ENCODE measurements around the gene KCNK1.

Gene KCNK1

GRCh38 chr1:233598891-233599541, 14.9 kb upstream of the KCNK1 start:
- H3K4me2 ChIP-seq (ENCODE audit: low read depth, low read length), result no peak overlapping the region
- H3K79me2 ChIP-seq (ENCODE audit: low read length), result no peaks in the 10 kb centered on the region
- TF ChIP-seq EZH2phosphoT487 (IDR thresholded peaks at IDR 0.05; ENCODE audit: low read length) (no peak), EZH2 (optimal IDR thresholded peaks at IDR 0.05; ENCODE audit: low read depth, low read length) (no peak)
- TF ChIP-seq, protein P1, sequence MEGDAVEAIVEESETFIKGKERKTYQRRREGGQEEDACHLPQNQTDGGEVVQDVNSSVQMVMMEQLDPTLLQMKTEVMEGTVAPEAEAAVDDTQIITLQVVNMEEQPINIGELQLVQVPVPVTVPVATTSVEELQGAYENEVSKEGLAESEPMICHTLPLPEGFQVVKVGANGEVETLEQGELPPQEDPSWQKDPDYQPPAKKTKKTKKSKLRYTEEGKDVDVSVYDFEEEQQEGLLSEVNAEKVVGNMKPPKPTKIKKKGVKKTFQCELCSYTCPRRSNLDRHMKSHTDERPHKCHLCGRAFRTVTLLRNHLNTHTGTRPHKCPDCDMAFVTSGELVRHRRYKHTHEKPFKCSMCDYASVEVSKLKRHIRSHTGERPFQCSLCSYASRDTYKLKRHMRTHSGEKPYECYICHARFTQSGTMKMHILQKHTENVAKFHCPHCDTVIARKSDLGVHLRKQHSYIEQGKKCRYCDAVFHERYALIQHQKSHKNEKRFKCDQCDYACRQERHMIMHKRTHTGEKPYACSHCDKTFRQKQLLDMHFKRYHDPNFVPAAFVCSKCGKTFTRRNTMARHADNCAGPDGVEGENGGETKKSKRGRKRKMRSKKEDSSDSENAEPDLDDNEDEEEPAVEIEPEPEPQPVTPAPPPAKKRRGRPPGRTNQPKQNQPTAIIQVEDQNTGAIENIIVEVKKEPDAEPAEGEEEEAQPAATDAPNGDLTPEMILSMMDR (IDR thresholded peaks at IDR 0.05; ENCODE audit: low read length), result no peak
- H3F3A ChIP-seq (ENCODE audit: insufficient read depth, low read length), result no peaks in the 10 kb centered on the region
- no peak overlapping the region for H3K27ac ChIP-seq (ENCODE audit: low read length)
- no peak overlapping the region for H3K9ac ChIP-seq (ENCODE audit: low read length)
- no peaks in the 10 kb centered on the region for H3K9me3 ChIP-seq (replicated peaks; ENCODE audit: insufficient read depth, low read length)
- no peaks in the 10 kb centered on the region for H3K27me3 ChIP-seq (replicated peaks; ENCODE audit: insufficient read depth, low read length)
- no peak overlapping the region for H2AFZ ChIP-seq (ENCODE audit: low read length)
- H3K9me2 ChIP-seq (replicated peaks; ENCODE audit: insufficient read depth, low read length), result no peaks in the 10 kb centered on the region
- H3K36me3 ChIP-seq (replicated peaks; ENCODE audit: insufficient read depth, low read length), result no peaks in the 10 kb centered on the region
- H4K20me1 ChIP-seq (ENCODE audit: insufficient read depth, low read length), result no peaks in the 10 kb centered on the region
- no peaks in the 10 kb centered on the region for H3K4me1 ChIP-seq (ENCODE audit: low read length)
- H3K4me3 ChIP-seq (ENCODE audit: low read length), result no peak overlapping the region
- DNase-seq, result no peak

- H3K9me2 ChIP-seq (replicated peaks; ENCODE audit: insufficient read depth, low read length), result no peaks in the 10 kb centered on the region
- H3K4me1 ChIP-seq (ENCODE audit: low read length), result no peaks in the 10 kb centered on the region
- no peaks in the 10 kb centered on the region for H3K27me3 ChIP-seq (replicated peaks; ENCODE audit: insufficient read depth, low read length)
- H3K4me3 ChIP-seq (ENCODE audit: low read length), result no peak overlapping the region
- no peak overlapping the region for H3K4me2 ChIP-seq (ENCODE audit: low read depth, low read length)
- H3F3A ChIP-seq (ENCODE audit: insufficient read depth, low read length), result no peaks in the 10 kb centered on the region
- H3K9me3 ChIP-seq (replicated peaks; ENCODE audit: insufficient read depth, low read length), result no peaks in the 10 kb centered on the region
- no peak overlapping the region for H3K9ac ChIP-seq (ENCODE audit: low read length)
- H2AFZ ChIP-seq (ENCODE audit: low read length), result no peak overlapping the region
- no peaks in the 10 kb centered on the region for H3K79me2 ChIP-seq (ENCODE audit: low read length)
- no peak overlapping the region for H3K27ac ChIP-seq (ENCODE audit: low read length)
- no peaks in the 10 kb centered on the region for H4K20me1 ChIP-seq (ENCODE audit: insufficient read depth, low read length)
- no peak for TF ChIP-seq EZH2 (optimal IDR thresholded peaks at IDR 0.05; ENCODE audit: low read depth, low read length)
- TF ChIP-seq, protein P1 (IDR thresholded peaks at IDR 0.05; ENCODE audit: low read length), result no peak
- no peak for TF ChIP-seq EZH2phosphoT487 (IDR thresholded peaks at IDR 0.05; ENCODE audit: low read length)
- DNase-seq, result no peak
- H3K36me3 ChIP-seq (replicated peaks; ENCODE audit: insufficient read depth, low read length), result no peaks in the 10 kb centered on the region
Measured at GRCh38 chr1:233599542-233600073, 14.3 kb upstream of the KCNK1 start.

DNA sequence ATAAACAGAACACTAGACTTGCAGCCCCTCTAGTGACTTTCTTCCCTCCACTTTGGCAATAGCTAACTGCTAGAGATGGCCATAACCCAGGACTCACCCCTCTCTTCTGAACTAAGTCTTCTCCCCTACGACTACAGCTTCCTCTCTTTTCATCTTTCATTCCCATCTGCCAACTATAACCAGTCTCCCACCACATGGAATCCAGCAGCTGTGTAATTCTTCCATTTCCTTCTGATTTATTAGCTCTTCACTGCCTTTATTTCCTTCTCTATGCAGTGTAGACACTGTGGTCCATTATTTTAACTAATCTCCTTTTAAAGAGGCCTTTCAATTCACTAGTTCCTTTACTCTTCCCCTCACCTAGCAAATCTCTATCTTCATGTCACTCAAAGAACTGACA, 13.4 kb upstream of the KCNK1 start:
- H3K27me3 ChIP-seq (replicated peaks; ENCODE audit: insufficient read depth, low read length), result no peaks in the 10 kb centered on the region
- TF ChIP-seq, protein P1 (IDR thresholded peaks at IDR 0.05; ENCODE audit: low read length), result no peak
- no peak for TF ChIP-seq EZH2phosphoT487 (IDR thresholded peaks at IDR 0.05; ENCODE audit: low read length)
- no peak for TF ChIP-seq EZH2 (optimal IDR thresholded peaks at IDR 0.05; ENCODE audit: low read depth, low read length)
- no peak overlapping the region for H3K27ac ChIP-seq (ENCODE audit: low read length)
- no peaks in the 10 kb centered on the region for H4K20me1 ChIP-seq (ENCODE audit: insufficient read depth, low read length)
- no peak overlapping the region for H3K9ac ChIP-seq (ENCODE audit: low read length)
- H3K9me3 ChIP-seq (replicated peaks; ENCODE audit: insufficient read depth, low read length), result no peaks in the 10 kb centered on the region
- no peak overlapping the region for H3K4me2 ChIP-seq (ENCODE audit: low read depth, low read length)
- H2AFZ ChIP-seq (ENCODE audit: low read length), result no peak overlapping the region
- no peak for DNase-seq
- H3K79me2 ChIP-seq (ENCODE audit: low read length), result no peaks in the 10 kb centered on the region
- no peaks in the 10 kb centered on the region for H3K4me1 ChIP-seq (ENCODE audit: low read length)
- H3K36me3 ChIP-seq (replicated peaks; ENCODE audit: insufficient read depth, low read length), result no peaks in the 10 kb centered on the region
- no peaks in the 10 kb centered on the region for H3K9me2 ChIP-seq (replicated peaks; ENCODE audit: insufficient read depth, low read length)
- H3K4me3 ChIP-seq (ENCODE audit: low read length), result no peak overlapping the region
- H3F3A ChIP-seq (ENCODE audit: insufficient read depth, low read length), result no peaks in the 10 kb centered on the region

Data from MM.1S (cell line).